ENCODE data around the gene MAP3K21.

GRCh38 chr1:233316473-233316872, 11.1 kb upstream of the MAP3K21 start:
- TF ChIP-seq EZH2 (IDR thresholded peaks at IDR 0.05; ENCODE audit: low read depth) (no peak), CTCF (conservative IDR thresholded peaks at IDR 0.05) (no peak)

All from PC-9 (cell line).